ENCODE data around the gene SLC35D2.

Gene SLC35D2

DNA sequence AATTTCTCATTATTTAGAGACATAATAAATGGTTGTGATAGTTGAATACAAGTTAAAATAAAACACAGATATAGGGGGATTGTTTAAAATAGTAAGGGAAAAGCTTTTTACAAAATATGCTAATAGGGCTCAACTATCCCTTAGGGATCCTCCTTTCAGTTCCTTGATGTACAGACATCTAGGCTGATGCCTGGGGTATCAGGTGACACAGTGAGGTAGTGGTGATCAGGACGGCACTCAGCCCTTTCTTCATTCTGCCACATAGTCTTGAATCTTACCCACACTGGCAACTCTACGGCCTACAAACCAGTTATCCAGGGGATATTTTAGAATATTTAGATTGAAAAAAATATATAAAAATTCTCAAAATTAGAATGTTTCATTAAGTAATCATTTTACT lies 12.5 kb upstream of the SLC35D2 start:
- no peak overlapping the region for H3K4me3 Mint-ChIP-seq
- TF ChIP-seq, protein P1, sequence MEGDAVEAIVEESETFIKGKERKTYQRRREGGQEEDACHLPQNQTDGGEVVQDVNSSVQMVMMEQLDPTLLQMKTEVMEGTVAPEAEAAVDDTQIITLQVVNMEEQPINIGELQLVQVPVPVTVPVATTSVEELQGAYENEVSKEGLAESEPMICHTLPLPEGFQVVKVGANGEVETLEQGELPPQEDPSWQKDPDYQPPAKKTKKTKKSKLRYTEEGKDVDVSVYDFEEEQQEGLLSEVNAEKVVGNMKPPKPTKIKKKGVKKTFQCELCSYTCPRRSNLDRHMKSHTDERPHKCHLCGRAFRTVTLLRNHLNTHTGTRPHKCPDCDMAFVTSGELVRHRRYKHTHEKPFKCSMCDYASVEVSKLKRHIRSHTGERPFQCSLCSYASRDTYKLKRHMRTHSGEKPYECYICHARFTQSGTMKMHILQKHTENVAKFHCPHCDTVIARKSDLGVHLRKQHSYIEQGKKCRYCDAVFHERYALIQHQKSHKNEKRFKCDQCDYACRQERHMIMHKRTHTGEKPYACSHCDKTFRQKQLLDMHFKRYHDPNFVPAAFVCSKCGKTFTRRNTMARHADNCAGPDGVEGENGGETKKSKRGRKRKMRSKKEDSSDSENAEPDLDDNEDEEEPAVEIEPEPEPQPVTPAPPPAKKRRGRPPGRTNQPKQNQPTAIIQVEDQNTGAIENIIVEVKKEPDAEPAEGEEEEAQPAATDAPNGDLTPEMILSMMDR (IDR thresholded peaks at IDR 0.05; ENCODE audit: unreplicated experiment in 3 of 3): no peak
- peaks cover 6% of the 10 kb centered on the region for H3K4me1 Mint-ChIP-seq
- no peak overlapping the region for H3K27ac Mint-ChIP-seq
- no peaks in the 10 kb centered on the region for H3K27me3 Mint-ChIP-seq (ENCODE audit: low read depth)
- peaks cover 16% of the 10 kb centered on the region for H3K36me3 Mint-ChIP-seq (ENCODE audit: low read depth)
- peaks cover 10% of the 10 kb centered on the region for H3K9me3 Mint-ChIP-seq

GRCh38 chr9:96394832-96395496 lies 11.5 kb upstream of the SLC35D2 start:
- Mint-ChIP-seq H3K27me3 (ENCODE audit: low read depth) (no peaks in the 10 kb centered on the region), H3K27ac (no peak overlapping the region), H3K36me3 (ENCODE audit: low read depth) (peaks cover 8% of the 10 kb centered on the region), H3K4me3 (no peak overlapping the region), H3K9me3 (peaks cover 5% of the 10 kb centered on the region), H3K4me1 (peaks cover 6% of the 10 kb centered on the region)
- TF ChIP-seq, protein P1 (IDR thresholded peaks at IDR 0.05; ENCODE audit: unreplicated experiment in 3 of 3): no peak

- Mint-ChIP-seq H3K36me3 (ENCODE audit: low read depth) (peaks cover 4% of the 10 kb centered on the region), H3K27me3 (ENCODE audit: low read depth) (no peaks in the 10 kb centered on the region), H3K4me1 (peaks cover 6% of the 10 kb centered on the region), H3K27ac (peak overlapping the region in 2 of 3 experiments; percentile 12 to 45), H3K4me3 (no peak overlapping the region), H3K9me3 (no peaks in the 10 kb centered on the region)
- TF ChIP-seq, protein P1 (IDR thresholded peaks at IDR 0.05; ENCODE audit: unreplicated experiment in 3 of 3): no peak
These were observed 8.8 kb upstream of the SLC35D2 start for GRCh38 chr9:96392263-96392662.

GRCh38 chr9:96391021-96391765 lies 7.7 kb upstream of the SLC35D2 start:
- Mint-ChIP-seq H3K27ac (peak overlapping the region; percentile 45 to 90 (median 87)), H3K4me1 (peaks cover 6% of the 10 kb centered on the region), H3K27me3 (ENCODE audit: low read depth) (no peaks in the 10 kb centered on the region), H3K36me3 (ENCODE audit: low read depth) (peaks cover 4% of the 10 kb centered on the region), H3K9me3 (no peaks in the 10 kb centered on the region), H3K4me3 (no peak overlapping the region)
- TF ChIP-seq, protein P1 (IDR thresholded peaks at IDR 0.05; ENCODE audit: unreplicated experiment in 3 of 3): no peak

GRCh38 chr9:96388144-96388543 lies 4.6 kb upstream of the SLC35D2 start:
- Mint-ChIP-seq H3K27me3 (ENCODE audit: low read depth) (no peaks in the 10 kb centered on the region), H3K27ac (no peak overlapping the region), H3K9me3 (no peaks in the 10 kb centered on the region), H3K4me3 (no peak overlapping the region), H3K36me3 (ENCODE audit: low read depth) (peaks cover 4% of the 10 kb centered on the region), H3K4me1 (peaks cover 10% of the 10 kb centered on the region)
- TF ChIP-seq, protein P1 (IDR thresholded peaks at IDR 0.05; ENCODE audit: unreplicated experiment in 3 of 3): no peak
